ENCODE measurements around the gene GBE1. TPM values are rescaled to one million over a fixed set of nuclear protein-coding genes. Genes with fewer than 3 reads are reported as not detected.

The GBE1 gene
- polyA plus RNA-seq, 1 donor from 2014 or later, result 8.7 TPM

DNA sequence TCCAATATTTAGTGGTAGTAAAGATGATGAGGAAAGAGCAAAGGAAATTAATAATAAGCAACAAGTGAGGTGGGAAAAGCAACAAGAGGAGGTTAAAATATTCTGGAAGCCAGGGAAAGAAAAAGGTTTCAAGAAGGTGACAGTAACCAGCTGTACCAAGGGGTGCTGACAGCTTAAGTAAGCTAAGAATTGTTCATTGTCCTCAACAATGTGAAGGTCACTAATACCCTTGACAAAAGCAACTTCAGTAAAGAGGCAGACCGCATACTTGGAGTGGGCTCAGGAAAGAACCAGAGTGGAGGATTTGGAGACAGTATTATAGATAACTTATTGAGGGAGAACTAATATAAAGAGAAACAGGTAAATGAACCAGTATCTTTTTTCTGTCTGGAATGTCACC, 116.2 kb downstream of the GBE1 start:
- H3K27ac Mint-ChIP-seq, result no peak overlapping the region
- no peaks in the 10 kb centered on the region for H3K4me1 Mint-ChIP-seq
- H3K9me3 Mint-ChIP-seq, result no peaks in the 10 kb centered on the region
- no peak overlapping the region for H3K4me3 Mint-ChIP-seq
- no peaks in the 10 kb centered on the region for H3K36me3 Mint-ChIP-seq
- H3K27me3 Mint-ChIP-seq, result no peaks in the 10 kb centered on the region

DNA sequence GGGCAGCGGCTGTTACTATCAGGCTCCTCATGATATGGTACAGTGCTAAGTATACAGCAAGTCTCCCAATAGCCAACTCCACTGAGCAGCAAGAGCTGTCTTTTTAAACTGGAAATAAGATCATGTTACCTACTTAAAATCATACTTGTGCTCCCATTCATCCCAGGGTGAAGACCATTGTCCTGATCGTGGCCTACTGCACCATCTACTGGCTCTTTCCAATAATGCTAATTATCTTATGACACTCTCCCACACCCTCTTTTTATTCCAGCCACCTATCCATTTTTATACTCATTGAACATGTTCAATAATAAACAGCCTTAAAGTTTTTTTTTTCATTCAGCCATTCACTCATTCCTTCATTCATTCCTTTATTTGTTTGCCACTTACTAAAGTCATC, 117.7 kb downstream of the GBE1 start:
- no peaks in the 10 kb centered on the region for H3K4me1 Mint-ChIP-seq
- peaks cover 4% of the 10 kb centered on the region for H3K36me3 Mint-ChIP-seq
- H3K27ac Mint-ChIP-seq, result no peak overlapping the region

GRCh38 chr3:81638480-81638879, 123.0 kb downstream of the GBE1 start:
- peaks cover 0 to 2% (median 0%) of the 10 kb centered on the region in 3 donors for H3K9me3 Mint-ChIP-seq
- peaks cover 4% of the 10 kb centered on the region for H3K36me3 Mint-ChIP-seq
- H3K4me3 Mint-ChIP-seq, result no peak overlapping the region

More for the DNA sequence above, 117.7 kb downstream of the GBE1 start:
- Mint-ChIP-seq H3K4me3 (no peak overlapping the region), H3K27me3 (no peaks in the 10 kb centered on the region), H3K9me3 (no peaks in the 10 kb centered on the region)

DNA sequence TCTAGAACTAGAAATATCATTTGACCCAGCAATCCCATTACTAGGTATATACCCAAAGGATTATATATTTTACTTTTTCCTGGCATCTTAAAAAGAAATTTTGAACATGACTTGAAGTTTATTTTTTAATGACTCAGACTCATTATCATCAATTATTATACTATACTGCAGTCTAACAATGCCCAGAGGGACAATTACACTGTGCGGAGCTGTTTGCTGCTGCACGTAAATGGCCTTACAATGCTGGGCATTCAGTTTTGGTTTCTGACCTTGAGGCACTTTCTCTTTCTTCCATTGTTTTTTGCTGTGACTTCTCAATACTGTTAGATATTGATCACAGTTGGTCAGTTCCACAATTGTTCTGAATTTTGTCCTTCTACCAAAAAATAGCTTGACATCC, 128.8 kb downstream of the GBE1 start:
- H3K4me3 Mint-ChIP-seq, result no peak overlapping the region
- H3K27ac Mint-ChIP-seq, result no peak overlapping the region
- peaks cover 10% of the 10 kb centered on the region for H3K36me3 Mint-ChIP-seq
- H3K27me3 Mint-ChIP-seq, result no peaks in the 10 kb centered on the region
- no peaks in the 10 kb centered on the region for H3K4me1 Mint-ChIP-seq
- H3K9me3 Mint-ChIP-seq, result peaks cover 0 to 6% (median 2%) of the 10 kb centered on the region in 3 donors

More at GRCh38 chr3:81638480-81638879, 123.0 kb downstream of the GBE1 start:
- no peaks in the 10 kb centered on the region for H3K4me1 Mint-ChIP-seq
- no peaks in the 10 kb centered on the region for H3K27me3 Mint-ChIP-seq
- H3K27ac Mint-ChIP-seq, result no peak overlapping the region

DNA sequence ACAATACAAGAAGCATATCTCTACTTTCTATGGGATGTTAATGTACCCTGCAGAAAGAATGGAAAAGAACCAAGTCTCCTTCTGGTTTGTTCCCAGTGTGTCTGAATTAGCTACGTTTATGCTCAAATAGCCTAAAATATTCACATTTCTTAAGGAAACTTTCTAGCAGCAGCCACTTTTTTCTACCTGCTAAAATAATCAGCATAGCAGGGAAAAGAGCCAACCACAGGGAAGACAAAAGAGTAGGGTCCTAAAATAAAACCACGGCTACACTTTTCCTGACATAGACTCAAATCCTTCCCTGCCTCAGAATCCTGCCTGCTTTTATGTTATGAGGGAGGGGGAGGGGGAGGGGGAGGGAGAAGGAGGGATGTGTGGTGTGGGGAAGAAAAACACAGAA, 136.7 kb downstream of the GBE1 start:
- no peaks in the 10 kb centered on the region for H3K36me3 Mint-ChIP-seq
- H3K4me3 Mint-ChIP-seq, result no peak overlapping the region
- H3K9me3 Mint-ChIP-seq, result peaks cover 0 to under 1% (median 0%) of the 10 kb centered on the region in 3 donors
- no peak overlapping the region for H3K27ac Mint-ChIP-seq
- H3K27me3 Mint-ChIP-seq, result no peaks in the 10 kb centered on the region
- H3K4me1 Mint-ChIP-seq, result no peaks in the 10 kb centered on the region

GRCh38 chr3:81622395-81622794, 139.1 kb downstream of the GBE1 start:
- no peaks in the 10 kb centered on the region for H3K4me1 Mint-ChIP-seq
- H3K27ac Mint-ChIP-seq, result no peak overlapping the region
- no peaks in the 10 kb centered on the region for H3K36me3 Mint-ChIP-seq
- no peaks in the 10 kb centered on the region for H3K9me3 Mint-ChIP-seq
- no peaks in the 10 kb centered on the region for H3K27me3 Mint-ChIP-seq
- H3K4me3 Mint-ChIP-seq, result no peak overlapping the region

GRCh38 chr3:81621277-81621676, 140.2 kb downstream of the GBE1 start:
- H3K9me3 Mint-ChIP-seq, result no peaks in the 10 kb centered on the region
- H3K4me1 Mint-ChIP-seq, result no peaks in the 10 kb centered on the region
- no peak overlapping the region for H3K4me3 Mint-ChIP-seq
- H3K27ac Mint-ChIP-seq, result no peak overlapping the region
- no peaks in the 10 kb centered on the region for H3K27me3 Mint-ChIP-seq
- no peaks in the 10 kb centered on the region for H3K36me3 Mint-ChIP-seq

DNA sequence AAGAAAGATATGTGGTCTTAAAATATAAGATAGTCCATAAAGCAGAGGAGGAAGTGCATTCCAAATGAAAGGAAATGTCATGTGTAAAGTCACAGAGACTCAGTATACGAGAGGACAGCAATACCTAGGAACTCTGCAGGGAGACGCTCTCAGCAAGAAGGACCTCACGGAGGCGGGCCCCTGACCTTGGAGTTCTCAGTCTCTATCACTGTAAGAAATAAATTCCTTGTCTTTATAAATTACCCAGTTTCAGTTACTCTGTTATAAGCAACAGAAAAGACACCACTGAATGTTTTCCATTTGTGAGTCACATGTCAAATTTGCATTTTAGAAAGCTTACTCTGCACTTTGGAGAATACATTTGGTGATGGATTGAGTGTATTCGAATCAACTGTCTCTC, 140.6 kb downstream of the GBE1 start:
- Mint-ChIP-seq H3K27ac (no peak overlapping the region), H3K36me3 (no peaks in the 10 kb centered on the region), H3K4me1 (no peaks in the 10 kb centered on the region), H3K9me3 (no peaks in the 10 kb centered on the region), H3K27me3 (no peaks in the 10 kb centered on the region), H3K4me3 (no peak overlapping the region)

- peaks cover 8% of the 10 kb centered on the region for H3K36me3 Mint-ChIP-seq
- peaks cover 0 to 3% (median 2%) of the 10 kb centered on the region in 3 donors for H3K9me3 Mint-ChIP-seq
- no peaks in the 10 kb centered on the region for H3K4me1 Mint-ChIP-seq
- H3K27me3 Mint-ChIP-seq, result no peaks in the 10 kb centered on the region
- H3K4me3 Mint-ChIP-seq, result no peak overlapping the region
- H3K27ac Mint-ChIP-seq, result no peak overlapping the region
Measured at GRCh38 chr3:81612768-81613167, 148.7 kb downstream of the GBE1 start.

DNA sequence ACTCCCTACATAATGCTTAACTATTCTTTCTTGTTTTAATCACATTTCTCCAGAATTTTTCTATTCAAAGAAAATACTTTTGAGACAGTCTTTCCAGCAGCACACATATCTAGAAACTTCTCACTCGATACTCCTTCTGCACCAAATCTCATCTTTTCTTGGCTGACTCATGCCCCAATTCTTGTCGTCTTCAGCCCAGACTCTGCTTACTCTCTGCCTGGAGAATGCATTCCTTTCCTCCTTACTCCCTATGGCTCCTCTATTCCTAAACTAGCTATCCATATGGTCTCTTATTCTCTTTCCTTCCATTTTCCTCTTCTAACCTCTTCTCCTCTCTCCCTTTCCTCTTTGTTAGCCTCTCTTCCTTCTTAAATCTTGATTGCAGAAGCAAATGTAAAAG, 158.7 kb downstream of the GBE1 start:
- H3K36me3 Mint-ChIP-seq, result no peaks in the 10 kb centered on the region
- H3K27ac Mint-ChIP-seq, result no peak overlapping the region
- no peaks in the 10 kb centered on the region for H3K9me3 Mint-ChIP-seq

DNA sequence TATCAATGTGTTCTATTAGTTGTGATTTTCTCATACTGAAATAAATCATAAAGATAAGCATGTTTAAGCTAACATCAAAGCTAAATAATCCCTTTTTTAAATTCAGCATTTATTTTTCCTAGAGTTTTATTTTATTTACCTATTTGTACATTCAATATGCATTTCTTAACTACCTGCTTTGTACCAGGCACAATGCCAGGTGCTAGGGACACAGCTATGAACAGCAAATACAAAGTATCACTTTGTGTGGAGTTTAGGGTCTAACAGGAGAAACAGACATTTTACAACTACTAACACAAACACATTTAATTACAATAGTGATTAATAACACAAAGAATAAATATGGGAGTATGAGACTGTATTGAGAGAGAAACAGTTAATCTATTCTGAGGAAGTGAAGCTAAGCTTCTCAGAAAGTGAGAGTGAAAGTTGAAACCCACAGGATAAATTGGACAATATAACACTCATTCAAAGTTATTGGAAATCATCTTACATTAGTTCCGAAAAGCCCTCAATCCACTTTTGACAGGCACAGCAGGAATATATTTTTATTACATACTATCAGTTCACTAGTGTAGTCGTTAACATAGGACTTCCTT, 159.6 kb downstream of the GBE1 start:
- H3K9me3 Mint-ChIP-seq, result no peaks in the 10 kb centered on the region
- no peak overlapping the region for H3K27ac Mint-ChIP-seq
- no peak overlapping the region for H3K4me3 Mint-ChIP-seq
- H3K27me3 Mint-ChIP-seq, result no peaks in the 10 kb centered on the region
- H3K4me1 Mint-ChIP-seq, result peaks cover 0 to 5% (median 0%) of the 10 kb centered on the region in 3 donors
- no peaks in the 10 kb centered on the region for H3K36me3 Mint-ChIP-seq

More for the DNA sequence above, 158.7 kb downstream of the GBE1 start:
- H3K4me1 Mint-ChIP-seq, result peaks cover 0 to 5% (median 0%) of the 10 kb centered on the region in 3 donors
- H3K4me3 Mint-ChIP-seq, result no peak overlapping the region
- H3K27me3 Mint-ChIP-seq, result no peaks in the 10 kb centered on the region

DNA sequence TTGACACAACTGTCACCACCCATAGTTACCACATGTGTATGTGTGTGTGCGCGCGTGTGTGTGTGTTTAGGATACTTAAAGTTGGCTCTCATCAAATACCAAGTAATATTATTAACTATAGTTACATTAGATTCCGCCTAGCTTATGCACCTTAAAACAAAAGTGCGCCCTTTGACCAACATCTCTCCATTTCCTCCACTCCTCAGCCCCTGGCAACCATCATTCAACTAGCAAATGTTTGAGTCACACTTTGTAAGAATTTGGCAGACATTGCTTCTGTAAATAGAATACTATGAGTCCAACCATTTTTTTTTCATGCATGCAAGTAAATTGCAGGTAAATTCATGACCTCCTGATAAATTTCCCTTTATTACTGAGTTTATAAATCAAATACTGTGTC, 169.3 kb downstream of the GBE1 start:
- Mint-ChIP-seq H3K27ac (no peak overlapping the region), H3K9me3 (no peaks in the 10 kb centered on the region), H3K4me1 (no peaks in the 10 kb centered on the region), H3K27me3 (no peaks in the 10 kb centered on the region), H3K36me3 (peaks cover 1% of the 10 kb centered on the region), H3K4me3 (no peak overlapping the region)

DNA sequence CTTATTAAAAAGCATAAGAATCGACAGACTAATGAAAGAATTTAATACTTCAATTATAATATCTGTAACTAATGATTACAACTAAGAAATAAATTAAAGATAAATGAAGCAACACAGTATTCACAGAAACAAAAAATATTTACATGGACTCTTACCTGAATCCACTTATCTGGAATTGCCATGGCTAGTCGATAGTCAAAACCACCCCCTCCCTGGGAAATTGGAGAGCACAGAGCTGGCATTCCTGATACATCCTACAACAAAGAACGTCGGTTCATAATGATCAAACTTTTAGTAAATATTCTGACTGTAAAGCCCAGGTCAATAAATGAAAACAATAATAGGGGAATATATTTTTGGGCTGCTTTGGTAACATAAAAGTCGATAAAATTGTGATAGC, 175.5 kb downstream of the GBE1 start:
- peaks cover 8% of the 10 kb centered on the region for H3K36me3 Mint-ChIP-seq
- H3K4me3 Mint-ChIP-seq, result no peak overlapping the region
- H3K9me3 Mint-ChIP-seq, result no peaks in the 10 kb centered on the region
- no peaks in the 10 kb centered on the region for H3K4me1 Mint-ChIP-seq
- H3K27ac Mint-ChIP-seq, result no peak overlapping the region
- no peaks in the 10 kb centered on the region for H3K27me3 Mint-ChIP-seq

DNA sequence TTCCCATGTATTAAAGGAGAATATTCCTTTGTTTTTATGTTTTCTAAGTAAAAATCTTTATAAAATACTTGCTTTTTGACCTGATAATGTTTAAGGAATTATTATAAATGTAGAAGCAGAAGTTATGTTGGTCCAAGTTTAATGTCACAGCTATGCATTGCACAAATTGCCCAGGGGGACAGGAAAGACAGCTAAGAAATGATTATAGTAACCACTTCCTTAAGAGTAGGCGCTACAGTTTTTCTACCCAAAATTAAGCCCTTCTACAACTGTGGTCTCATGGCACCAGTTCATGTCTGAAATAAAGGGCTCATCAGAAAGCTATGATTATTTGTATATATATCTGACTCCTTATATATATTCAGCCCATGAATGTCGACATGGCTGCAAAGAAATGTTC, 176.4 kb downstream of the GBE1 start:
- H3K9me3 Mint-ChIP-seq, result no peaks in the 10 kb centered on the region
- H3K36me3 Mint-ChIP-seq, result peaks cover 8% of the 10 kb centered on the region
- no peak overlapping the region for H3K27ac Mint-ChIP-seq
- no peaks in the 10 kb centered on the region for H3K27me3 Mint-ChIP-seq
- H3K4me3 Mint-ChIP-seq, result no peak overlapping the region
- no peaks in the 10 kb centered on the region for H3K4me1 Mint-ChIP-seq

GRCh38 chr3:81581966-81582599, 179.4 kb downstream of the GBE1 start:
- H3K27ac Mint-ChIP-seq, result peak overlapping the region in 1 of 3 donors; percentile 50
- H3K36me3 Mint-ChIP-seq, result peaks cover 9% of the 10 kb centered on the region
- H3K27me3 Mint-ChIP-seq, result no peaks in the 10 kb centered on the region
- H3K4me3 Mint-ChIP-seq, result no peak overlapping the region
- H3K9me3 Mint-ChIP-seq, result no peaks in the 10 kb centered on the region
- H3K4me1 Mint-ChIP-seq, result no peaks in the 10 kb centered on the region

DNA sequence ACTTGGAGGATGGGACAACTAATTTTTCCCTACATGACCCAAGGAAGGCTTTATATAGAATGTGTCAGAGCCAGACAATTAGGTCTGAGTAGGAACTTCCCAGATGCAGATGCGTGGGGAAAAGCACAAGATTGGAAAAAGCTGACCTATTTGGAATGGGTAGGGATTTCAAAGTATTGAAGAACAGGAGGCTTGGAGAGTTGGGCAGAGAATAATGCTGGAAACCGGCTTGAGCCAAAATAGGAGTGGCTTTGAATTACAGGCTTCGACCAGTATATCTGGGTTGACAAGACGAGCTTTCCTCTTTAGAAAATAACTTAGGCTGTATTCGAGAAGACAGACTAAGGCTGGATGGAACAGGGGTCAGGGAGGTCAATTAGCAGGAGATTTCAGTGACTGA, 181.1 kb downstream of the GBE1 start:
- Mint-ChIP-seq H3K36me3 (peaks cover 3% of the 10 kb centered on the region), H3K4me3 (no peak overlapping the region), H3K27me3 (no peaks in the 10 kb centered on the region), H3K4me1 (no peaks in the 10 kb centered on the region), H3K9me3 (no peaks in the 10 kb centered on the region), H3K27ac (no peak overlapping the region)
